Epithelial cell of esophagus (primary cell): ENCODE results near the gene KDM4B.

Experiments used
- DNase-seq: peaks from one replicate; pipeline ENCODE4 v3.0.0; 2010; ENCODE audit warnings: low read depth
- H3K4me3 ChIP-seq: 2 replicates; pipeline ENCODE4 v1.5.1; 2011; ENCODE audit warnings: mild to moderate bottlenecking, low read length, control low read depth
- TF ChIP-seq, protein P1 (sequence below): IDR thresholded peaks from 2 replicates; pipeline ENCODE4 v1.5.1; 2011; ENCODE audit warnings: low read depth, mild to moderate bottlenecking, low read length, control low read depth, inconsistent platforms; ENCODE audit not compliant: insufficient read depth; ENCODE audit errors: missing control alignments

KDM4B gene

DNA sequence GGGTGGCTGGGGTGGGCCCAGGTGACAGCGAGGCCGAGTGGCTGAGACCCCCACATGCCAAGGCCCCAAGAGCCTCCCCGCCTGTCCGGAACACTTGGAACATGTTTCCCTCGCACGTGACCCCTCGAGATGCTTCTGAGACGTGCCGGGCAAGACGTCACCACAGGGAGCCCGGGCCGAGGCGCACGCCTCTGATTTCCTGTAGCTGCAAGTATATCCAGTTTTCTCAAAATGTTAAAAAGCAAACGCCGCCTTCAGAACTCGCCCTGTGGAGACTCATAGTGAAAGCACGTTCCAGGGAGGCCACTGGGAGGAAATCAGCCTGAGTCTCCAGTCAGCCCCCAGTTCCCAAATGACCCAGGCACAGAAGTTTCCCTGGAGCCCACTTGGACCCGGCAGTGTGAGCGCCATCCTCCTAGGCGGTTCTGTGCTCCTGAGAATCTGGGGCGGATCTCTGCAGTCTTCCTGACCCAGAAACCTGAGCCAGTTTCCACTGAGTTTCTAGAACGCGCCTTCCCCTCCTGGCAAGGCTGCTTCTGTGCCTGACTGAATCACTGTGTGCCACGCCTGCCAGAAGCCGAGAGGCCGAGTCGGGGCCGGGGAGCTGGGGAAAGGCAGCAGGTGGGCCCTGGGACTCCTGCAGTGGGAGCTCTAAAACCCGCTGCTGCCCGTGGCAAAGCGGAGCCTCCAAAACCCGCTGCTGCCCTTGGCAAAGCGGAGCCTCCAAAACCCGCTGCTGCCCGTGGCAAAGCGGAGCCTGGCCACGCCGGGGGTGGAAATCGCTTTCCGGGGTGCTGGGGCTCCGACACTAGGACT lies 179.3 kb downstream of the KDM4B start:
- DNase-seq, result no peak
- H3K4me3 ChIP-seq, result no peak overlapping the region
- TF ChIP-seq, protein P1, sequence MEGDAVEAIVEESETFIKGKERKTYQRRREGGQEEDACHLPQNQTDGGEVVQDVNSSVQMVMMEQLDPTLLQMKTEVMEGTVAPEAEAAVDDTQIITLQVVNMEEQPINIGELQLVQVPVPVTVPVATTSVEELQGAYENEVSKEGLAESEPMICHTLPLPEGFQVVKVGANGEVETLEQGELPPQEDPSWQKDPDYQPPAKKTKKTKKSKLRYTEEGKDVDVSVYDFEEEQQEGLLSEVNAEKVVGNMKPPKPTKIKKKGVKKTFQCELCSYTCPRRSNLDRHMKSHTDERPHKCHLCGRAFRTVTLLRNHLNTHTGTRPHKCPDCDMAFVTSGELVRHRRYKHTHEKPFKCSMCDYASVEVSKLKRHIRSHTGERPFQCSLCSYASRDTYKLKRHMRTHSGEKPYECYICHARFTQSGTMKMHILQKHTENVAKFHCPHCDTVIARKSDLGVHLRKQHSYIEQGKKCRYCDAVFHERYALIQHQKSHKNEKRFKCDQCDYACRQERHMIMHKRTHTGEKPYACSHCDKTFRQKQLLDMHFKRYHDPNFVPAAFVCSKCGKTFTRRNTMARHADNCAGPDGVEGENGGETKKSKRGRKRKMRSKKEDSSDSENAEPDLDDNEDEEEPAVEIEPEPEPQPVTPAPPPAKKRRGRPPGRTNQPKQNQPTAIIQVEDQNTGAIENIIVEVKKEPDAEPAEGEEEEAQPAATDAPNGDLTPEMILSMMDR, result no peak

- TF ChIP-seq, protein P1, result no peak
- DNase-seq, result no peak
- H3K4me3 ChIP-seq, result no peak overlapping the region
Observed at GRCh38 chr19:5148794-5149190, 179.9 kb downstream of the KDM4B start.

GRCh38 chr19:5149508-5149907 lies 180.6 kb downstream of the KDM4B start:
- no peak for DNase-seq
- H3K4me3 ChIP-seq, result no peak overlapping the region
- TF ChIP-seq, protein P1, result no peak

GRCh38 chr19:5149932-5150901 lies 181.3 kb downstream of the KDM4B start:
- DNase-seq, result no peak
- TF ChIP-seq, protein P1, result no peak
- no peak overlapping the region for H3K4me3 ChIP-seq

GRCh38 chr19:5150902-5151741 lies 182.2 kb downstream of the KDM4B start:
- TF ChIP-seq, protein P1, result no peak
- H3K4me3 ChIP-seq, result no peak overlapping the region
- no peak for DNase-seq

- TF ChIP-seq, protein P1, result no peak
- no peak for DNase-seq
- no peak overlapping the region for H3K4me3 ChIP-seq
Observed at GRCh38 chr19:5152013-5152763, 183.3 kb downstream of the KDM4B start.
